GM12878 (cell line): ENCODE results near the gene SLC9A3. TPM values are rescaled to one million over a fixed set of nuclear protein-coding genes. Genes with fewer than 3 reads are reported as not detected.

Experiments used
- ATAC-seq: fragments of 200-7000 bp; cut with Tn5 transposase; 3 replicates; pipeline ENCODE4 v1.9.1; 2020; ENCODE audit warnings: mild to moderate bottlenecking, moderate library complexity
- BruUV-seq: library from RNA; stranded (reverse); fragments of 400-500 nt; replicated peaks from 2 replicates; lab custom pipeline; 2021; lab: Mats Ljungman, UMichigan
- CTCF ChIA-PET: fragments of 300-600 bp; sonication (Branson Sonifier 250); formaldehyde crosslinking; extraction: SDS; loops from one replicate; lab custom pipeline; 2021; ENCODE audit warnings: inconsistent platforms; lab: Yijun Ruan, JAX
- POLR2A ChIA-PET: fragments of 350-600 bp; formaldehyde crosslinking; extraction: SDS; loops from one replicate; lab custom pipeline; 2021; ENCODE audit warnings: inconsistent platforms; lab: Charles Lee
- RAD21 ChIA-PET: fragments of 300-600 bp; sonication (Branson Sonifier 250); formaldehyde crosslinking; loops from one replicate; lab custom pipeline; 2023; ENCODE audit warnings: antibody characterized with exemption; ENCODE audit not compliant: unreplicated experiment; lab: Charles Lee
- SMC1A ChIA-PET: fragments of 300-600 bp; sonication (Branson Sonifier 250); formaldehyde crosslinking; loops from one replicate; lab custom pipeline; 2023; ENCODE audit not compliant: unreplicated experiment, uncharacterized antibody; lab: Charles Lee
- DNase-seq: peaks from one replicate; pipeline ENCODE4 v3.0.0-alpha.2; 2011; ENCODE audit warnings: low read depth, low spot score
- FAIRE-seq: peaks from 3 replicates; lab custom pipeline; 2011; peaks lifted over from hg19 to GRCh38; lab: Jason Lieb, UNC
- H2AFZ ChIP-seq: 2 replicates; pipeline ENCODE4 v1.6.0; 2011; ENCODE audit warnings: low read depth, low read length, control low read depth; ENCODE audit not compliant: control insufficient read depth
- H3K27ac ChIP-seq: 2 replicates; pipeline ENCODE4 v1.5.1; 2011; ENCODE audit warnings: control low read depth; ENCODE audit not compliant: control insufficient read depth, insufficient read depth
- H3K27me3 ChIP-seq, 2 experiments: replicated peaks in 1 of 2; 2 replicates each; pipeline versions ENCODE4 v1.6.0 to v1.6.1; 2011; ENCODE audit warnings: low read length in 1 of 2; ENCODE audit not compliant: control insufficient read depth in 2 of 2, insufficient read depth in 2 of 2
- H3K36me3 ChIP-seq, 2 experiments: 2 replicates each; pipeline ENCODE4 v1.5.1; 2011; ENCODE audit warnings: low read length in 1 of 2; ENCODE audit not compliant: control insufficient read depth in 2 of 2, insufficient read depth in 2 of 2
- H3K4me1 ChIP-seq: 2 replicates; pipeline ENCODE4 v1.6.1; 2011; ENCODE audit warnings: mild to moderate bottlenecking, low read length, moderate library complexity, mixed read lengths; ENCODE audit not compliant: control insufficient read depth, insufficient read depth
- H3K4me2 ChIP-seq: 2 replicates; pipeline ENCODE4 v1.6.0; 2011; ENCODE audit warnings: control low read depth; ENCODE audit not compliant: control insufficient read depth, insufficient read depth
- H3K4me3 ChIP-seq: fragments of 200-600 bp; sonication (generic); 2 replicates; pipeline ENCODE4 v1.5.1; 2016
- H3K79me2 ChIP-seq: 2 replicates; pipeline ENCODE4 v1.6.0; 2011; ENCODE audit warnings: low read length; ENCODE audit not compliant: control insufficient read depth, insufficient read depth
- H3K9ac ChIP-seq: 2 replicates; pipeline ENCODE4 v1.8.0; 2011; ENCODE audit warnings: low read length, control low read depth, mixed read lengths; ENCODE audit not compliant: control insufficient read depth, insufficient read depth
- H3K9me3 ChIP-seq: replicated peaks from 3 replicates; pipeline ENCODE4 v1.5.1; 2011; ENCODE audit warnings: mild to moderate bottlenecking, low read length; ENCODE audit not compliant: control insufficient read depth, insufficient read depth
- H4K20me1 ChIP-seq: 2 replicates; pipeline ENCODE4 v1.6.0; 2011; ENCODE audit not compliant: control insufficient read depth, insufficient read depth
- CBX3 ChIP-seq: fragments of 200-600 bp; sonication (generic); IDR thresholded peaks from 2 replicates; pipeline ENCODE4 v1.6.1; 2016; ENCODE audit warnings: low read depth, borderline replicate concordance
- EED ChIP-seq: sonication (generic); IDR thresholded peaks from 2 replicates; pipeline ENCODE4 v1.6.1; 2016; ENCODE audit warnings: antibody characterized with exemption, low read depth
- NRF1 ChIP-seq: conservative IDR thresholded peaks from 2 replicates; pipeline ENCODE4 v1.6.1; 2011; ENCODE audit warnings: mild to moderate bottlenecking, low read depth, low read length, improper control_type of control experiment
- POLR2A ChIP-seq: IDR thresholded peaks from 2 replicates; pipeline ENCODE4 v1.6.1; 2011; ENCODE audit warnings: low read depth, mild to moderate bottlenecking, low read length
- RBBP5 ChIP-seq: fragments of 200-600 bp; sonication (generic); conservative IDR thresholded peaks from 2 replicates; pipeline ENCODE4 v1.6.1; 2016
- RCOR1 ChIP-seq: conservative IDR thresholded peaks from 2 replicates; pipeline ENCODE4 v1.6.1; 2012; ENCODE audit warnings: low read depth, low read length, improper control_type of control experiment
- RELA ChIP-seq: fragments of 450-650 bp; IDR thresholded peaks from 2 replicates; pipeline ENCODE4 v1.8.0; 2014; ENCODE audit warnings: borderline replicate concordance; ENCODE audit not compliant: partially characterized antibody
- SREBF1 ChIP-seq: IDR thresholded peaks from 2 replicates; pipeline ENCODE4 v1.6.1; 2012; ENCODE audit warnings: mild to moderate bottlenecking, low read length
- SRF ChIP-seq, 2 experiments: IDR thresholded peaks; 2 replicates each; pipeline ENCODE4 v1.6.1; 2011; ENCODE audit warnings: low read depth in 2 of 2, low read length in 2 of 2, mild to moderate bottlenecking in 1 of 2, moderate library complexity in 1 of 2
- TAF1 ChIP-seq: IDR thresholded peaks from 2 replicates; pipeline ENCODE4 v1.6.1; 2011; ENCODE audit warnings: mild to moderate bottlenecking, low read depth, low read length, borderline replicate concordance
- TCF7 ChIP-seq: IDR thresholded peaks from 2 replicates; pipeline ENCODE4 v1.6.1; 2014; ENCODE audit warnings: antibody characterized with exemption, borderline replicate concordance
- ZNF384 ChIP-seq: IDR thresholded peaks from 2 replicates; pipeline ENCODE4 v1.6.1; 2012; ENCODE audit warnings: low read depth, mild to moderate bottlenecking, low read length, improper control_type of control experiment, borderline replicate concordance
- ZZZ3 ChIP-seq: IDR thresholded peaks from 2 replicates; pipeline ENCODE4 v1.6.1; 2011; ENCODE audit warnings: low read depth; ENCODE audit not compliant: control insufficient read depth, insufficient read length
- WGBS: methylation state at CpG from one replicate; pipeline ENCODE4 v1.1.6; 2016; ENCODE audit warnings: low lambda C conversion rate; ENCODE audit not compliant: insufficient replicate concordance, insufficient coverage; ENCODE audit errors: missing lambda C conversion rate; 5-methylcytosine and 5-hydroxymethylcytosine counted together
- in situ Hi-C: fragments of 300-500 bp; cut with MboI; formaldehyde crosslinking; loops from 9 replicates; pipeline ENCODE4 v1.14.3; 2018; ENCODE audit warnings: mixed read lengths
- intact Hi-C: fragments of 100-400 bp; cut with micrococcal nuclease; formaldehyde crosslinking; loops from one replicate; pipeline ENCODE4 v1.14.2; 2022; ENCODE audit not compliant: unreplicated experiment
- polyA plus RNA-seq, 11 experiments: library from polyadenylated mRNA; depleted of rRNA in 4 of 11; unstranded in 6 of 11; stranded (reverse) in 5 of 11; fragments of >200 nt; fragmentation: Nextera tagmentation in 4 of 11; fragmentation: Illumina TruSeq in 1 of 11; extraction: Ambion mirVana in 4 of 11; extraction: Trizol in 1 of 11; gene quantifications; 1 replicate in 1 of 11; 2 replicates in 10 of 11; pipeline versions ENCODE4 v1.2.1 to v1.2.3, GENCODE V29; 2011 to 2016; ENCODE audit warnings: inconsistent platforms in 2 of 11, missing spikeins in 2 of 11, low read depth in 1 of 11
- total RNA-seq, 4 experiments: library from RNA; depleted of rRNA in 3 of 4; stranded (reverse); fragments of >200 nt in 3 of 4; fragmentation: Illumina TruSeq in 1 of 4; extraction: Trizol in 1 of 4; gene quantifications; 2 replicates each; pipeline versions ENCODE4 v1.2.1 to v1.2.3, GENCODE V29; 2013 to 2021

SLC9A3 gene
- total and polyA plus RNA-seq, 10 of the 15 experiments (the other 5 are each of a cell fraction or from before 2014, with no cell fraction given), result 0.04 to 5.2 (median 2.3) TPM; not detected in 1

- ChIA-PET SMC1A (no interaction called here), POLR2A (no interaction called here), RAD21 (no interaction called here), CTCF (interaction anchor here (0.9 kb wide), 1 partner anchor 61 kb away, joined by 3 read pairs; no protein-coding TSS in a partner anchor)
- WGBS, result 48% methylated on average over 10 of the region's 10 CpGs
- FAIRE-seq (no peak), ATAC-seq (no peak), DNase-seq (no peak)
- no peaks in the 10 kb centered on the region for H3K9me3 ChIP-seq
- TF ChIP-seq SREBF1 (no peak), RELA (no peak), TCF7 (no peak), CBX3 (no peak), SRF (IDR thresholded peaks at IDR 0.05; ENCODE audit: low read depth in 2 of 2, low read length in 2 of 2) (no peak), ZNF384 (no peak), TAF1 (no peak), EED (no peak), POLR2A (no peak), ZZZ3 (no peak), NRF1 (no peak), RBBP5 (no peak), RCOR1 (no peak)
- no peak overlapping the region for H3K4me2 ChIP-seq
- no peak overlapping the region for H3K4me3 ChIP-seq
- H4K20me1 ChIP-seq, result no peaks in the 10 kb centered on the region
- in situ Hi-C loops (no loop called here), intact Hi-C loops (no loop called here)
- peaks cover 1 to 3% of the 10 kb centered on the region in 2 experiments; a peak in 2 of 4 replicates for H3K27me3 ChIP-seq
- no peaks in the 10 kb centered on the region for H3K4me1 ChIP-seq
- no TSS peak for BruUV-seq
- H3K36me3 ChIP-seq, result no peaks in the 10 kb centered on the region
- no peak overlapping the region for H2AFZ ChIP-seq
- H3K79me2 ChIP-seq, result no peaks in the 10 kb centered on the region
- H3K9ac ChIP-seq, result no peak overlapping the region
- H3K27ac ChIP-seq, result no peak overlapping the region
Measured at GRCh38 chr5:516338-516925, 7.8 kb downstream of the SLC9A3 start.
